ENCODE data around the gene SLC39A9.
"Not testable (repeated sequence)": the region's sequence is repeated elsewhere in the genome, so short reads cannot be mapped to it uniquely, and the experiment has no call there.

Gene SLC39A9

GRCh38 chr14:69428289-69428998, 30.0 kb downstream of the SLC39A9 start:
- DNase-seq, result no peak

- no peak for DNase-seq
These were observed 31.2 kb downstream of the SLC39A9 start for GRCh38 chr14:69429643-69430042.

DNA sequence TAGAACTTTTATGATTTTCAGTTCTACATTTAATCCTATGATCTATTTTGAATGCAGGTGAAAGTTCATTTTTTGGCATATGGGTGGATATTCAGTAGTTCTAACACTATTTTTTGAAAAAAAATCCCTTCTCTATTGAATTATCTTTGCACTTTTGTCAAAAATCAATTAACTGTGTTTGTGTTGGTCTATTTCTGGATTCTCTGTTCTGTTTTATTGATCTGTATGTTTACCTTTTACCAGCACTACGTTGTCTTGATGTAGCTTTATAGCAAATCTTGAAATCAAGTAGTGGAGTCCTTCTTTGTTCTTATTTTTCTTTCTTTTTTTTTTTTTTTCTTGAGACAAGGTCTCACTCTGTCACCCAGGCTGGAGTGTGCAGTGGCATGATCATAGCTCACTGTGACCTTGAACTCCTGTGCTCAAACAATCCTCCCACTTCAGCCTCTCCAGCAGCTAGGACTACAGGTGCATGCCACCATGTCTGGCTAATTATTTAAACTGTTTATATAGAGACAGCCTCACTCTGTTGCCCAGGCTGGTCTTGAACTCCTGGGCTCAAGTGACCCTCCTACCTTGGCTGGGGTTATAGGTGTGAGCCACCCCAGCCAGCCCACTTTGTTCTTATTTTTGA, 31.9 kb downstream of the SLC39A9 start:
- DNase-seq, result no peak

- DNase-seq, result no peak
These were observed 33.9 kb downstream of the SLC39A9 start for GRCh38 chr14:69432364-69432763.

DNA sequence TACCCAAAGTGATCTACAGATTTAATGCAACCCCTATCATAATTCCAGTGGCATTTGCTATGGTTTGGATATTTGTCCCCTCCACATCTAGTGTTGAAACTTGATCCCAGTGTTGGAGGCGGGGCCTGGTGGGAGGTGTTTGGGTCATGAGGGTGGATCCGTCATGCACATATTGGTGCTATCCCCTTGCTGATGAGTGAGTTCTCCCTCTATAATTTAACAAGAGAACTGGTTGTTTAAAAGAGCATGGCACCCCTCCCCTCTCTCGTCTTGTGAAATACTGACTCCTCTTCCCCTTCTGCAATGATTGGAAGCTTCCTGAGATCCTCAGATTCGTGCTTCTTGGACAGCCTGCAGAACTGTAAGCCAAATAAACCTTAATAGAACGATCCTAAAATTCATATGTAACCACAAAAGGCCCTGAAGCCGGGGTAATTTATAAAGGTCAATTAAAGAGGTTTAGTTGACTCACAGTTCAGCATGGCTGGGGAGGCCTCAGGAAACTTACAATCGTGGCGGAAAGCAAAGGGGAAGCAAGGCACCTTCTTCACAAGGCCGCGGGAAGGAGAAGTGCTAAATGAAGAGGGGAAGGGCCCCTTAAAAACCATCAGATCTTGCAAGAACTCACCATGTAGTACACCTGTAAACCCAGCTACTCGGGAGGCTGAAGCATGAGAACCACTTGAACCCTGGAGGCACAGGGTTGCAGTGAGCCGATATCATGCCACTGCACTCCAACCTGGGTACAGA, 41.2 kb downstream of the SLC39A9 start:
- no peak for DNase-seq

GRCh38 chr14:69441948-69442347, 43.5 kb downstream of the SLC39A9 start:
- DNase-seq, result no peak

- no peak for DNase-seq
These were observed 44.9 kb downstream of the SLC39A9 start for GRCh38 chr14:69443296-69443805.

- DNase-seq, result no peak
These were observed 50.7 kb downstream of the SLC39A9 start for GRCh38 chr14:69449216-69449615.

DNA sequence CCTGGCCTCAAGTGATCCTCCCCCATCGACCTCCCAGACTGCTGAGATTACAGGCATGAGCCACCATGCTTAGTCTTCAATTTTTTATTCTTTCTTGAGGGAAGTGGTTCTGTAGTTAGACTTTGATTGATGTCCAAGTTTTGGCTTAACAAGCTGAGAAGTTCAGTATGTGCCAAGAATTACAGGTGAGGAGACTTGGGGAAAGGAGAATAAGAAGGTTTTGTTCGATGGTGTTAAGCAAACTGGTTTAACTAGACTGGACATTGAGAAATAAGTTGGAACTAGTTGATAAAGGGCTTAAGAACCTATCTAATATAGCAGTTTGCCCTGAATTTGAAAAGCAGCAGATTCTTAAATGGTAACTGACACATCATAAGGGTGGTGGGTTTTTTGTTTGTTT, 53.4 kb downstream of the SLC39A9 start:
- no peak for DNase-seq

DNA sequence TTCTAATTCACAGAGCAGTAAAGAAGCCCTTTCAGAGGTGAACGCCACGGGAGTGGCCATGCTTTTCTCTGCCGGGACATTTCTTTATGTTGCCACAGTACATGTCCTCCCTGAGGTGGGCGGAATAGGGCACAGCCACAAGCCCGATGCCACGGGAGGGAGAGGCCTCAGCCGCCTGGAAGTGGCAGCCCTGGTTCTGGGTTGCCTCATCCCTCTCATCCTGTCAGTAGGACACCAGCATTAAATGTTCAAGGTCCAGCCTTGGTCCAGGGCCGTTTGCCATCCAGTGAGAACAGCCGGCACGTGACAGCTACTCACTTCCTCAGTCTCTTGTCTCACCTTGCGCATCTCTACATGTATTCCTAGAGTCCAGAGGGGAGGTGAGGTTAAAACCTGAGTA, 59.9 kb downstream of the SLC39A9 start:
- DNase-seq, result no peak

- no peak for DNase-seq
These were observed 60.6 kb downstream of the SLC39A9 start for GRCh38 chr14:69459122-69459521.

DNA sequence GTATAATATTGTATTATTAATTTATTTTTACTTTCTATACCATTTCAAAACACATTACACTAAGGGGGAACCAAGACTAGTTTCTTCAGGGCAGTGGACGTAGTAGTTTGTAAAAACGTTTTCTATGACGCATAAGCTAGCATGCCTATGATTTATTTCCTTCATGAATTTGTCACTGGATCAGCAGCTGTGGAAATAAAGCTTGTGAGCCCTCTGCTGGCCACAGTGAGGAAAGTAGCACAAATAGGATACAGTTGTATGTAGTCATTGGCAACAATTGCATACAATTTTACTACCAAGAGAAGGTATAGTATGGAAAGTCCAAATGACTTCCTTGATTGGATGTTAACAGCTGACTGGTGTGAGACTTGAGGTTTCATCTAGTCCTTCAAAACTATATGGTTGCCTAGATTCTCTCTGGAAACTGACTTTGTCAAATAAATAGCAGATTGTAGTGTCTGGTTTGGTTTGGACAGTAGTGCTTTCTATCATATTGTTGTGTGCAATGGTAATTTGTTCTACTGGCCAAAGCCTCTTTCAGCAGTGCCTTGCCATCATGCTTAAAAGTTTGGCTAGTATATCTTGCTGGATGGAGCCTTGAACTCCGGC, 61.7 kb downstream of the SLC39A9 start:
- DNase-seq, result peak; percentile 65

- DNase-seq, result no peak
These were observed 65.9 kb downstream of the SLC39A9 start for GRCh38 chr14:69464379-69464778.

DNA sequence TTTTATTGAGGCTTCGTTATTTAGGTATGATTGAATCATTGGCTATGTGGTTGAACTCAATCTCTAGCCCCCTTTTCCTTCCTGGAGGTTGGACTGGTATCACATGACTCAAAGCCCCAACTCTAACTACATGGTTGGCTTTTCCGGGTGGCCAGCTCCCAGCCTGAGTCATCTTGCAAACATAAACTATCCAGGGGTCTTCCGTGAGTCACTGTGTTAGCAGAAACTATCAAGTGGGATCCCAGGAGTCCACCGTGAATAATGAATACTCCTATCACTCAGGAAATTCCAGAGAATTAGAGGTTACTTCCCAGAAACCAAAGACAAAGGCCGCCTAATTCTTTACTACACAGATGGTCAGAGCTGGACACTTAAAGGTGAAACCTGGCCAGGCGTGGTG, 66.3 kb downstream of the SLC39A9 start:
- DNase-seq, result no peak

- no peak for DNase-seq
These were observed 70.5 kb downstream of the SLC39A9 start for GRCh38 chr14:69468949-69469348.

GRCh38 chr14:69471436-69471835, 72.9 kb downstream of the SLC39A9 start:
- no peak for DNase-seq

DNA sequence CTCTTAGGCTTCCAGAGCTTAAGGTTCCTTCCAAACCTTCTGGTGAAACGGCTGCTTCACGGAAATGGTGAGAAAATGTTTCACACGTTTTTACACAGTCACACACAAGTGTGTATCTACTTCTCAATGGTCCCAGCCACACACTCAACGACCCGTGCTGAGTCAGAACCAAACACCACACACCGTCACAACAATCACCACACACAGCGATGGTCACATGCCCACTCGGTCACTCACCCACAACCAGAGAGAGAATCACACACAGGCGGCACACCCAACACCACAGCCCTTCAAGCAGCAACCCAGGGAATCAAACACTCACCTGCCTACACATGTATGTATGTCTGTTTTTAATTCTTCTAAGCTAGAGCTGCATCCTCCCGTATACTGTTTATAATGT, 73.4 kb downstream of the SLC39A9 start:
- DNase-seq, result no peak

- no peak for DNase-seq
These were observed 74.8 kb downstream of the SLC39A9 start for GRCh38 chr14:69473260-69473659.

- no peak for DNase-seq
These were observed 75.5 kb downstream of the SLC39A9 start for GRCh38 chr14:69473946-69474345.

GRCh38 chr14:69475194-69475818, 76.8 kb downstream of the SLC39A9 start:
- DNase-seq, result no peak

DNA sequence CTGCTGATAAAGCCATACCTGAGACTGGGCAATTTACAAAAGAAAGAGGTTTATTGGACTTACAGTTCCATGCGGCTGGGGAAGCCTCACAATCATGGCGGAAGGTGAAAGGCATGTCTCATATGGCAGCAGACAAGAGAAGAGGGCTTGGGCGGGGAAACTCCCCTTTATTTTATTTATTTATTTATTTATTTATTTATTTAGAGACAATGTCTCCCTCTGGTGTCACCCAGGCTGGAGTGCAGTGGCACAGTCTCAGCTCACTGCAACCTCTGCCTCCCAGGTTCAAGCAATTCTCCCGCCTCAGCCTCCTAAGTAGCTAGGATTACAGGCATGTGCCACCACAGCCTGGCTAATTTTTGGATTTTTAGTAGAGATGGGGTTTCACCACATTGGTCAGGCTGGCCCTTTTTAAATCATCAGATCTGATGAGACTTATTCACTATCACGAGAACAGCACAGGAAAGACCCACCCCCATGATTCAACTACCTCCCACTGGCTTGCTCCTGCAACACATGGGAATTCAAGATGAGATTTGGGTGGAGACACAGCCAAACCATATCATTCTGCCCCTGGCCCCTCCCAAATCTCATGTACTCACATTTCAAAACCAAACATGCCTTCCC, 78.4 kb downstream of the SLC39A9 start:
- not testable (repeated sequence) for DNase-seq

DNA sequence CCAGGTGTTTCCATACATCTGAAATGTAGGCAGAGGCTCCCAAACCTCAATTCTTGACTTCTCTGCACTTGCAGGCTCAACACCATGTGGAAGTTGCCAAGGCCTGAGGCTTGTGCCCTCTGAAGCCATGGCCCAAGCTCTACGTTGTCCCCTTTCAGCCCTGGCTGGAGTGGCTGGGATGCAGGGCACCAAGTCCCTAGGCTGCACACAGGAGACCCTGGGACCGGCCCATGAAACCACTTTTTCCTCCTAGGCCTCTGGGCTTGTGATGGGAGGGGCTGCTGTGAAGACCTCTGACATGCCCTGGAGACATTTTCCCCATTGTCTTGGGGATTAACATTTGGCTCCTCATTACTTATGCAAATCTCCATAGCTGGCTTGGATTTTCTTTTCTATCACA, 79.6 kb downstream of the SLC39A9 start:
- not testable (repeated sequence) for DNase-seq

Data from left hindlimb (tissue), 1 donor.